ENCODE measurements around the gene CHST4. TPM values are rescaled to one million over a fixed set of nuclear protein-coding genes. Genes with fewer than 3 reads are reported as not detected.

Gene CHST4
- total RNA-seq, 1 experiment from 2014 or later = not detected

DNA sequence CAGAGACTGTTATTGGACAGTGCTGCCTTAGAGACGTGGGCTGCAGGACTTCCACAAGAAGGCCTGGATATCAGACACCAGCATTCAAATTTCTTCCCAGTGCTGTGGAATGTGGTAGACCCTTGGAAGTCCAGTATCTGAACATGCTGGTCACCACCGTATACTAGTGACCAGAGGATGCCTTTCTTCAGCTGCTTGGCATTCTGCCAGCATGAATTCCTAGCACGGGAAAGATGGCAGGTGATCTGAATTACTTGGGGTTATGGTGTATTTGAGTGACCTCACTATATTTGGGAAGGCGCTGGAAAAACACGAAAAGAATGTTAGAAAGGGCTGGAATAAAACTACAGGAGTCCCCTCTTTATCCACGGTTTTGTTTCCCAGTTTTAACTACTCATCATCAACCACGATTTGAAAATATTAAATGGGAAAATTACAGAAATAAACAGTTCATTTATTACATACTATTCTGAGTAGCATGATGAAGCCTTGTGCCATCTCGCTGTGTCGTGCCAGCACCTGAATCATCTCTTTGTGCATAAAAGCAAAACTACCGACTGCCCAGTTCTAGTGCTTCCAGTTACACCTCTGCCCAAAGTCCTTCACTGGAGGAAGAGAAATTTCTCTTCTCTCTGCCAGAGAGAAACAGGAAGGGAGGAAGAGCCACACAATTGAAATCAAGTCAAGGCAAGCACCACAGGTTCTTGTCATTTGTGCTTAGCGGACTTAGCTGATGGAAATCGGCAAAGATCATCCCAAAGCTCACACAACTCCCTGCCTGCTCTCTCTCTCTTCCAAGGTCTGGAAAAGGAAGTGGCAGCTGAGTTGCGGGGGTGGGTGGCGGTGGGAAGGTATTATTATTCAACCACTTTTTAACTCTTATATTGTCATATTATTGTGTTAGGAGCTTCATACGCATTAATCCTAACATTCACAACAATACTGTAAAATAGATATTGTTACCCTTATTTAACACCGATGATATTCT, 1.4 kb upstream of the CHST4 start:
- H3K4me1 ChIP-seq (ENCODE audit: insufficient read depth, low read length) = no peaks in the 10 kb centered on the region
- H3K9ac ChIP-seq (ENCODE audit: low read length) = no peak overlapping the region
- H2AFZ ChIP-seq (ENCODE audit: low read length) = no peak overlapping the region
- ATAC-seq (no peak), DNase-seq (no peak)
- no peak overlapping the region for H3K27ac ChIP-seq (ENCODE audit: low read length)
- intact Hi-C loops (cut with micrococcal nuclease) = no loop called here
- ChIA-PET POLR2A (ENCODE audit: unreplicated experiment) (no interaction called here), CTCF (no interaction called here)
- no peak overlapping the region for H3K4me2 ChIP-seq (ENCODE audit: low read length)
- no peak overlapping the region for H3K4me3 ChIP-seq (ENCODE audit: low read length)
- no peaks in the 10 kb centered on the region for H3K79me2 ChIP-seq (ENCODE audit: low read length)
- no peaks in the 10 kb centered on the region for H3K9me2 ChIP-seq (replicated peaks; ENCODE audit: low read length)
- TF ChIP-seq, protein P1, sequence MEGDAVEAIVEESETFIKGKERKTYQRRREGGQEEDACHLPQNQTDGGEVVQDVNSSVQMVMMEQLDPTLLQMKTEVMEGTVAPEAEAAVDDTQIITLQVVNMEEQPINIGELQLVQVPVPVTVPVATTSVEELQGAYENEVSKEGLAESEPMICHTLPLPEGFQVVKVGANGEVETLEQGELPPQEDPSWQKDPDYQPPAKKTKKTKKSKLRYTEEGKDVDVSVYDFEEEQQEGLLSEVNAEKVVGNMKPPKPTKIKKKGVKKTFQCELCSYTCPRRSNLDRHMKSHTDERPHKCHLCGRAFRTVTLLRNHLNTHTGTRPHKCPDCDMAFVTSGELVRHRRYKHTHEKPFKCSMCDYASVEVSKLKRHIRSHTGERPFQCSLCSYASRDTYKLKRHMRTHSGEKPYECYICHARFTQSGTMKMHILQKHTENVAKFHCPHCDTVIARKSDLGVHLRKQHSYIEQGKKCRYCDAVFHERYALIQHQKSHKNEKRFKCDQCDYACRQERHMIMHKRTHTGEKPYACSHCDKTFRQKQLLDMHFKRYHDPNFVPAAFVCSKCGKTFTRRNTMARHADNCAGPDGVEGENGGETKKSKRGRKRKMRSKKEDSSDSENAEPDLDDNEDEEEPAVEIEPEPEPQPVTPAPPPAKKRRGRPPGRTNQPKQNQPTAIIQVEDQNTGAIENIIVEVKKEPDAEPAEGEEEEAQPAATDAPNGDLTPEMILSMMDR (conservative IDR thresholded peaks at IDR 0.05; ENCODE audit: low read depth, low read length) = no peak
- TF ChIP-seq EZH2 (IDR thresholded peaks at IDR 0.05; ENCODE audit: low read length, unreplicated experiment) = no peak
- TF ChIP-seq EZH2phosphoT487 (IDR thresholded peaks at IDR 0.05; ENCODE audit: borderline replicate concordance, low read length) = no peak
- no peaks in the 10 kb centered on the region for H3K36me3 ChIP-seq (ENCODE audit: low read depth, low read length)
- H3K27me3 ChIP-seq (ENCODE audit: low read length) = peaks cover 42% of the 10 kb centered on the region
- no peaks in the 10 kb centered on the region for H3F3A ChIP-seq (ENCODE audit: low read length, unreplicated experiment)
- no peaks in the 10 kb centered on the region for H4K20me1 ChIP-seq (ENCODE audit: low read length)
- no peaks in the 10 kb centered on the region for H3K9me3 ChIP-seq (ENCODE audit: low read length)
- no TSS peak for BruUV-seq (replicated peaks)

DNA sequence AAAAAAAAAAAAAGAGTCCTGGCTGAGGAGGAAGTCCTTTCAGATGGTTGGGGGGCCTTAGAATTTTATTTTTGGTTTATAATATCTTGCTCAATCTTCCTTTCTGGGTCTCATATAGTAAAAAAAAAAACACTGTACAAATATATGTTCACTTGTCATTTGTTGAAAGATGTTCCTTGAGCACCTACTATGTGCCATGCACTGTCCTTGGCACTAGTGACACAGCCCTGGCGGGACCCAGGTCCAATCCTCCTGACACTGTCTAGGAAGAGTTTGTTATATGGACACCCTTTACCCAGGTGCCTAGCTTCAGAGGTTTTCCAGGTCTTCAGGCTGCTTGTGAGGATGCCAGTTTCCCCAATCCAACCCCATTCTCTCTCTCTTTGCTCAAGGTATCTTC, 2.0 kb downstream of the CHST4 start:
- no peak overlapping the region for H3K27ac ChIP-seq (ENCODE audit: low read length)

More for the DNA sequence above, 2.0 kb downstream of the CHST4 start:
- H3K27me3 ChIP-seq (ENCODE audit: low read length) = peaks cover 32% of the 10 kb centered on the region; the same call in 1 of the 2 replicates
- ATAC-seq (no peak), DNase-seq (no peak)
- H3F3A ChIP-seq (ENCODE audit: low read length, unreplicated experiment) = no peaks in the 10 kb centered on the region
- H3K79me2 ChIP-seq (ENCODE audit: low read length) = no peaks in the 10 kb centered on the region
- POLR2A ChIA-PET (ENCODE audit: unreplicated experiment) = interaction anchor here (0.5 kb wide), 1 partner anchor 81 kb away, joined by 20 read pairs; no protein-coding TSS in a partner anchor
- no peak overlapping the region for H3K4me3 ChIP-seq (ENCODE audit: low read length)
- no peak overlapping the region for H3K9ac ChIP-seq (ENCODE audit: low read length)
- no peaks in the 10 kb centered on the region for H3K36me3 ChIP-seq (ENCODE audit: low read depth, low read length)
- CTCF ChIA-PET = no interaction called here
- TF ChIP-seq EZH2 (IDR thresholded peaks at IDR 0.05; ENCODE audit: low read length, unreplicated experiment) (no peak), EZH2phosphoT487 (IDR thresholded peaks at IDR 0.05; ENCODE audit: borderline replicate concordance, low read length) (no peak)
- TF ChIP-seq, protein P1 (conservative IDR thresholded peaks at IDR 0.05; ENCODE audit: low read depth, low read length) = no peak
- no peaks in the 10 kb centered on the region for H3K9me3 ChIP-seq (ENCODE audit: low read length)
- no peaks in the 10 kb centered on the region for H3K4me1 ChIP-seq (ENCODE audit: insufficient read depth, low read length)
- no peaks in the 10 kb centered on the region for H4K20me1 ChIP-seq (ENCODE audit: low read length)
- no peak overlapping the region for H3K4me2 ChIP-seq (ENCODE audit: low read length)
- H3K9me2 ChIP-seq (replicated peaks; ENCODE audit: low read length) = no peaks in the 10 kb centered on the region
- intact Hi-C loops (cut with micrococcal nuclease) = no loop called here
- H2AFZ ChIP-seq (ENCODE audit: low read length) = no peak overlapping the region
- no TSS peak for BruUV-seq (replicated peaks)

Data from PC-3 (cell line).